GM21619 (cell line): ENCODE results near the gene OTOP3.
A peak's percentile ranks its signal among the peaks of the same experiment; 100 is the strongest.
"Not testable (repeated sequence)": the region's sequence is repeated elsewhere in the genome, so short reads cannot be mapped to it uniquely, and the experiment has no call there.

Experiments
- ATAC-seq: cut with Tn5 transposase; IDR thresholded peaks from one replicate; pipeline ENCODE4 v1.9.1; 2021; ENCODE audit not compliant: unreplicated experiment

Gene OTOP3

GRCh38 chr17:74979408-74980146 lies 43.9 kb downstream of the OTOP3 start:
- no peak for ATAC-seq

- ATAC-seq: no peak
Measured at GRCh38 chr17:74981318-74981978, 45.8 kb downstream of the OTOP3 start.

- peak; percentile 62 for ATAC-seq
Measured at GRCh38 chr17:74981979-74982662, 46.4 kb downstream of the OTOP3 start.

- not testable (repeated sequence) for ATAC-seq
Measured at GRCh38 chr17:74982663-74983313, 47.1 kb downstream of the OTOP3 start.

- ATAC-seq: no peak
Measured at GRCh38 chr17:74986206-74986576, 50.5 kb downstream of the OTOP3 start.

- peak; percentile 92 for ATAC-seq
Measured at GRCh38 chr17:74987418-74987908, 51.8 kb downstream of the OTOP3 start, which contains the start of gene CDR2L. Gene CDR2L, plus strand, starts transcription at chr17:74987632. Its CDS starts 412 bp downstream, at chr17:74988044.

- ATAC-seq: peak; percentile 35
Measured at GRCh38 chr17:74987909-74988711, 52.4 kb downstream of the OTOP3 start.

GRCh38 chr17:74990581-74991105 lies 54.9 kb downstream of the OTOP3 start:
- ATAC-seq: no peak

- ATAC-seq: no peak
Measured at GRCh38 chr17:74992223-74992622, 56.5 kb downstream of the OTOP3 start.

GRCh38 chr17:74994440-74994839 lies 58.7 kb downstream of the OTOP3 start:
- no peak for ATAC-seq

GRCh38 chr17:74995847-74996246 lies 60.1 kb downstream of the OTOP3 start:
- no peak for ATAC-seq

GRCh38 chr17:74998783-74999182 lies 63.1 kb downstream of the OTOP3 start:
- no peak for ATAC-seq

GRCh38 chr17:74999523-74999922 lies 63.8 kb downstream of the OTOP3 start:
- ATAC-seq: no peak
